HG02938 (cell line): ENCODE results near the gene EPAS1.

Source experiments
- ATAC-seq: cut with Tn5 transposase; IDR thresholded peaks from one replicate; pipeline ENCODE4 v1.9.1; 2021; ENCODE audit warnings: mild to moderate bottlenecking, moderate library complexity; ENCODE audit not compliant: unreplicated experiment

EPAS1 gene

GRCh38 chr2:46273225-46273863 lies 23.9 kb upstream of the EPAS1 start:
- no peak for ATAC-seq

GRCh38 chr2:46273919-46274318 lies 23.3 kb upstream of the EPAS1 start:
- no peak for ATAC-seq

GRCh38 chr2:46274586-46274985 lies 22.6 kb upstream of the EPAS1 start:
- no peak for ATAC-seq

GRCh38 chr2:46275995-46276394 lies 21.2 kb upstream of the EPAS1 start:
- ATAC-seq, result no peak

- ATAC-seq, result no peak
Measured at GRCh38 chr2:46276642-46277041, 20.6 kb upstream of the EPAS1 start.

- no peak for ATAC-seq
Measured at GRCh38 chr2:46277431-46278190, 19.6 kb upstream of the EPAS1 start.

- no peak for ATAC-seq
Measured at GRCh38 chr2:46278952-46279351, 18.3 kb upstream of the EPAS1 start.

GRCh38 chr2:46281939-46282338 lies 15.3 kb upstream of the EPAS1 start:
- no peak for ATAC-seq

- no peak for ATAC-seq
Measured at GRCh38 chr2:46283693-46284092, 13.5 kb upstream of the EPAS1 start.

- no peak for ATAC-seq
Measured at GRCh38 chr2:46284260-46284659, 12.9 kb upstream of the EPAS1 start.

- no peak for ATAC-seq
Measured at GRCh38 chr2:46284796-46285195, 12.4 kb upstream of the EPAS1 start.

- no peak for ATAC-seq
Measured at GRCh38 chr2:46286715-46287114, 10.5 kb upstream of the EPAS1 start.

GRCh38 chr2:46290078-46290477 lies 7.1 kb upstream of the EPAS1 start:
- ATAC-seq, result no peak

GRCh38 chr2:46293466-46293865 lies 3.7 kb upstream of the EPAS1 start:
- ATAC-seq, result no peak

GRCh38 chr2:46294176-46294836 lies 2.9 kb upstream of the EPAS1 start:
- ATAC-seq, result no peak

- ATAC-seq, result no peak
Measured at GRCh38 chr2:46296216-46296839, 879 bp upstream of the EPAS1 start.

GRCh38 chr2:46297546-46298271 lies 502 bp downstream of the EPAS1 start:
- ATAC-seq, result peak; percentile 21

GRCh38 chr2:46298272-46298521 lies 990 bp downstream of the EPAS1 start:
- no peak for ATAC-seq

- ATAC-seq, result no peak
Measured at GRCh38 chr2:46298522-46299353, 1.5 kb downstream of the EPAS1 start.
